Subcutaneous adipose tissue (tissue), 4 donors: ENCODE measurements around the gene LDLRAD4. TPM values are rescaled to one million over a fixed set of nuclear protein-coding genes. Genes with fewer than 3 reads are reported as not detected.

ENCODE experiments used
- CTCF ChIP-seq: fragments of 450-650 bp; IDR thresholded peaks from one replicate; pipeline ENCODE4 v1.5.1; 2016; ENCODE audit warnings: low read depth, mild to moderate bottlenecking, control low read depth, antibody characterized with exemption, moderate library complexity
- total RNA-seq, 4 donors: library from RNA; depleted of rRNA; stranded (reverse); fragments of >200 nt; gene quantifications; one replicate each; pipeline ENCODE4 v1.1.0, GENCODE V29; 2016

Gene LDLRAD4
- total RNA-seq, 4 donors from 2014 or later, result 16.4 to 28.4 (median 21.6) TPM

- no peak for TF ChIP-seq CTCF
These were observed 394.5 kb downstream of the LDLRAD4 start for GRCh38 chr18:13613099-13613498.

- no peak for TF ChIP-seq CTCF
These were observed 395.3 kb downstream of the LDLRAD4 start for GRCh38 chr18:13613591-13614501.

GRCh38 chr18:13614641-13615288, 396.2 kb downstream of the LDLRAD4 start:
- TF ChIP-seq CTCF, result no peak

- no peak for TF ChIP-seq CTCF
These were observed 396.9 kb downstream of the LDLRAD4 start for GRCh38 chr18:13615432-13615861.

- no peak for TF ChIP-seq CTCF
These were observed 397.5 kb downstream of the LDLRAD4 start for GRCh38 chr18:13616041-13616440.

GRCh38 chr18:13616525-13617035, 398.0 kb downstream of the LDLRAD4 start:
- TF ChIP-seq CTCF, result no peak

GRCh38 chr18:13617826-13618515, 399.4 kb downstream of the LDLRAD4 start:
- no peak for TF ChIP-seq CTCF
